HG03196 (cell line): ENCODE measurements around the gene DHX16.

Experiments used
- ATAC-seq: cut with Tn5 transposase; IDR thresholded peaks from one replicate; pipeline ENCODE4 v1.9.1; 2021; ENCODE audit not compliant: unreplicated experiment

Gene DHX16

GRCh38 chr6:30610065-30610464 lies 62.7 kb downstream of the DHX16 start:
- ATAC-seq: no peak

- ATAC-seq: no peak
Observed at GRCh38 chr6:30603961-30604360, 68.8 kb downstream of the DHX16 start.
